Brain microvascular endothelial cell (primary cell): Measurements from ENCODE around the gene MRPL47.

Source experiments
- DNase-seq: peaks from one replicate; pipeline ENCODE4 v3.0.0-alpha.2; 2020
- H3K27ac ChIP-seq: fragments of 250-450 bp; sonication (Bioruptor Pico); 2 replicates; pipeline ENCODE4 v1.5.1; 2020; ENCODE audit warnings: mild to moderate bottlenecking, moderate library complexity
- H3K27me3 ChIP-seq: fragments of 250-450 bp; sonication (Bioruptor Pico); replicated peaks from 2 replicates; pipeline ENCODE4 v1.5.1; 2020; ENCODE audit warnings: mild to moderate bottlenecking
- H3K36me3 ChIP-seq: fragments of 250-450 bp; sonication (Bioruptor Pico); replicated peaks from 2 replicates; pipeline ENCODE4 v1.5.1; 2020; ENCODE audit warnings: mild to moderate bottlenecking
- H3K4me3 ChIP-seq: 2 replicates; pipeline ENCODE4 v1.5.1; 2011; ENCODE audit warnings: low read depth, mild to moderate bottlenecking, control low read depth, low read length, moderate library complexity
- CTCF ChIP-seq: IDR thresholded peaks from 2 replicates; pipeline ENCODE4 v1.5.1; 2011; ENCODE audit warnings: low read depth, mild to moderate bottlenecking, moderate library complexity, low read length, control low read depth, inconsistent platforms; ENCODE audit errors: missing control alignments
- in situ Hi-C: cut with HindIII; loops from 2 replicates; pipeline ENCODE4 v1.10.0; 2017; ENCODE audit warnings: low sequenced_read_pairs, low pct_ligation_motif_present

Gene MRPL47

GRCh38 chr3:179558742-179559364 lies 45.6 kb downstream of the MRPL47 start:
- H3K27ac ChIP-seq = no peak overlapping the region
- in situ Hi-C loops = no loop called here
- DNase-seq = peak; percentile 80
- peak; percentile 90 for TF ChIP-seq CTCF
- no peaks in the 10 kb centered on the region for H3K27me3 ChIP-seq
- H3K4me3 ChIP-seq = no peak overlapping the region
- H3K36me3 ChIP-seq = no peaks in the 10 kb centered on the region

GRCh38 chr3:179551349-179552105 lies 52.9 kb downstream of the MRPL47 start:
- Histone ChIP-seq H3K27ac (no peak overlapping the region), H3K36me3 (no peaks in the 10 kb centered on the region), H3K4me3 (no peak overlapping the region), H3K27me3 (no peaks in the 10 kb centered on the region)
- in situ Hi-C loops = no loop called here
- TF ChIP-seq CTCF = no peak
- DNase-seq = no peak

GRCh38 chr3:179546814-179547241 lies 57.6 kb downstream of the MRPL47 start:
- Histone ChIP-seq H3K4me3 (no peak overlapping the region), H3K27me3 (no peaks in the 10 kb centered on the region), H3K36me3 (no peaks in the 10 kb centered on the region), H3K27ac (no peak overlapping the region)
- TF ChIP-seq CTCF = no peak
- in situ Hi-C loops = no loop called here
- DNase-seq = no peak

- no peak overlapping the region for H3K4me3 ChIP-seq
- peak; percentile 36 for DNase-seq
- H3K27me3 ChIP-seq = no peaks in the 10 kb centered on the region
- H3K36me3 ChIP-seq = no peaks in the 10 kb centered on the region
- in situ Hi-C loops = no loop called here
- TF ChIP-seq CTCF = no peak
- peak overlapping the region; percentile 35 for H3K27ac ChIP-seq
These were observed 59.3 kb downstream of the MRPL47 start for GRCh38 chr3:179544981-179545645.

- no peaks in the 10 kb centered on the region for H3K27me3 ChIP-seq
- no peak for TF ChIP-seq CTCF
- no peak overlapping the region for H3K27ac ChIP-seq
- in situ Hi-C loops = no loop called here
- H3K36me3 ChIP-seq = no peaks in the 10 kb centered on the region
- H3K4me3 ChIP-seq = no peak overlapping the region
- no peak for DNase-seq
These were observed 62.1 kb downstream of the MRPL47 start for GRCh38 chr3:179542375-179542774.
